Nephron progenitor cell (in vitro differentiated cells): Measurements from ENCODE around the gene PRSS16.

Experiments
- DNase-seq: peaks from one replicate; pipeline ENCODE4 v3.0.0; 2021
- H3K27ac Mint-ChIP-seq: 2 replicates; pipeline ENCODE4 v1.8.0; 2021; ENCODE audit warnings: mild to moderate bottlenecking, moderate library complexity, mixed read lengths
- H3K27me3 Mint-ChIP-seq: 2 replicates; pipeline ENCODE4 v1.8.0; 2021; ENCODE audit warnings: mild to moderate bottlenecking, low read depth, mixed read lengths; ENCODE audit not compliant: poor library complexity
- H3K36me3 Mint-ChIP-seq: 2 replicates; pipeline ENCODE4 v1.8.0; 2021; ENCODE audit warnings: low read depth, mixed read lengths
- H3K4me1 Mint-ChIP-seq: 2 replicates; pipeline ENCODE4 v1.8.0; 2021; ENCODE audit warnings: mixed read lengths
- H3K4me3 Mint-ChIP-seq: 2 replicates; pipeline ENCODE4 v1.8.0; 2021; ENCODE audit warnings: mild to moderate bottlenecking, moderate library complexity, mixed read lengths
- H3K9me3 Mint-ChIP-seq: 2 replicates; pipeline ENCODE4 v1.8.0; 2021; ENCODE audit warnings: mild to moderate bottlenecking, moderate library complexity, mixed read lengths
- CTCF ChIP-seq: fragments of 200-600 bp; sonication (generic); IDR thresholded peaks from 2 replicates; pipeline ENCODE4 v1.5.0; 2021; ENCODE audit warnings: antibody characterized with exemption

PRSS16 gene

GRCh38 chr6:27293436-27294098 is 46.1 kb downstream of the PRSS16 start:
- DNase-seq = peak; percentile 74

GRCh38 chr6:27294409-27294808 is 46.9 kb downstream of the PRSS16 start:
- no peak for DNase-seq
- no peaks in the 10 kb centered on the region for H3K36me3 Mint-ChIP-seq
- peaks cover 53% of the 10 kb centered on the region for H3K4me1 Mint-ChIP-seq
- peaks cover 90% of the 10 kb centered on the region for H3K27me3 Mint-ChIP-seq
- no peak for TF ChIP-seq CTCF
- no peak overlapping the region for H3K27ac Mint-ChIP-seq
- peak overlapping the region; percentile 95 for H3K4me3 Mint-ChIP-seq
- no peaks in the 10 kb centered on the region for H3K9me3 Mint-ChIP-seq

More at GRCh38 chr6:27293436-27294098, 46.1 kb downstream of the PRSS16 start:
- Mint-ChIP-seq H3K4me1 (peaks cover 60% of the 10 kb centered on the region), H3K9me3 (no peaks in the 10 kb centered on the region), H3K36me3 (no peaks in the 10 kb centered on the region), H3K4me3 (peak overlapping the region; percentile 95), H3K27me3 (peaks cover 93% of the 10 kb centered on the region), H3K27ac (no peak overlapping the region)
- TF ChIP-seq CTCF = no peak

DNA sequence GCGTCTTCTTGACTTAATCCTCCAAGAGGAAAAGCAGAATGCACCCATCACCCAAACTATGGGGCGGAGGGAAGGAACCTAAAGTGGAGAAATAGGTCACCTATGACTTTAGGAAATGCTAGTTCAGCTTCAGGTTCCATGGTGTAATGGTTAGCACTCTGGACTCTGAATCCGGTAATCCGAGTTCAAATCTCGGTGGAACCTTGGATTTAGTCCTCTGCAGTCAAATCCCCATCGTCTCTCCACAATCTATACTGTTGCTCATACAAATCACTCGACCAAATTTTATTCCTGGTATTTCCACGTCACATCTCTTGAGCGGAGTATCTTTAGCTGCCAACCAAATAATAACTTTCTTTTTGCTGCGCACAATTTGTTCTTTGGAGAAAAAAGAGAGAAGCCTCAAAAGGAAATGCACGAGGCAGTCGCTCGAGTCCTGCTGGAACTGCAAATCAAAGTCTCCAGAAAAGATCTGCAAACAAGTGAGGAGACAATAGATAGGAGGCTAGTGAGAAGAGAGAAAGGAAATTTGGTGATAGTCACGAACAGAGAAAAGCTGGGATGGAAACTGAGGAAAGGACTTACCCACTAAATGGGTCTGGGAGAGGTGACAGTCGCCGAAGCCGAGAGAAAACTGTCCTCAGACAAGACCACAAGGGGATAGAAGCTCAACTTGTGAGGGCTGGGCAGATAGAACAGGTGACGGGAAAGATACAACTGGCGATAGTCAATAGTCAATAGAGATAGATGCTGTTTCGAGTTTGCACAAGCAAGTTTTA is 48.0 kb downstream of the PRSS16 start:
- Mint-ChIP-seq H3K36me3 (no peaks in the 10 kb centered on the region), H3K9me3 (no peaks in the 10 kb centered on the region), H3K4me3 (peak overlapping the region; percentile 95), H3K27me3 (peaks cover 90% of the 10 kb centered on the region), H3K27ac (no peak overlapping the region), H3K4me1 (peaks cover 46% of the 10 kb centered on the region)
- peak; percentile 33 for DNase-seq
- no peak for TF ChIP-seq CTCF

DNA sequence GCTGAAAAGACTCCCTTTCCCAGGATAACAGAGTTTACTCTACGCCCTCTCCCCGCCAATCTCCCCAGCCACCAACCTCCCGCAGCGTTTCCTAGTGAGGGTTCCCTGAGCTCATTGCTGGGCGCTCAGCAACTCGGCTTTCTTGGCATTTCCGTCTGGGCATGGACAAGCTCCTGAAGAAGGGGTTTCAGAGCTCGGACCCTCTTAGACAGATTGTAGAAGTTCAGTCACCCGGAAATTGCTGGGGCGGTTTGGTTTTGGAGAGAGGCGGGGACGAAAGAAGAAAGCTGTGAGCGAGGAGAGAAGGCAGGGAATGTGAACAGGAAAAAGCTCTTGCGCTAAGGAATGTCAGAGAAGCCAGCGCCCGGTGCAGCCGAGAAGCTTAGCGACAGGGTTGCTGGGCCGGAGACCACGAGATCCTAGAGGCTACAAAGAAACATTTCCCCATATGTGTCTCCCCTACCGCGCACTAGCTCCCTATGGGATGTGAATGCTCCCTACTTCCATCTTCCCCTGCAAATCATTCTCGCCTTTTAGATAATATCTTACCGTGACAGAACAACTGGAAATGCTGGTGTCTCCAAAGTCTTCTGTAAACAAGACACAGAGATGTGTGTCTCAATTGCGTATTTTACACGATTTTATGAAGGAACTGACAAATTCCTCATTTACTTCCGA is 48.7 kb downstream of the PRSS16 start:
- no peak for TF ChIP-seq CTCF
- Mint-ChIP-seq H3K4me3 (peak overlapping the region; percentile 95), H3K4me1 (peaks cover 38% of the 10 kb centered on the region), H3K27me3 (peaks cover 90% of the 10 kb centered on the region), H3K9me3 (no peaks in the 10 kb centered on the region), H3K36me3 (no peaks in the 10 kb centered on the region), H3K27ac (no peak overlapping the region)
- peak; percentile 68 for DNase-seq

DNA sequence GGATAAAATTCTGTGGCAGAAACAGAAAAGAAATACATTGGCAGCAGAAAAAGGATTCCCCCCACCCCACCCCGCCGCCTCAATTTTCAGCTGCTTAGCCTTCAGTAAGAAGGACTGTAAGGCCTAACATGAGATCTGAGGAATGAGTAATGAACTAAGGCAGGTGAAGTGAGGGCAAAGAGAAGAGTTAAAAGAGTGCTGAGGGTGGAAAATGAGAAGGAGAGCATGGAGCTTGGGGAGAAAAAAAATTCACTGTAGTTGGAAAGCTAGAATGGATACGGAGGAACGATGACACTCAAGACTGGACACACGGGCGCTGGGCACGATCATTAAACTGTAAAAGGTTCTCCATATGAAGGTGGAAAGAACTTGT is 50.0 kb downstream of the PRSS16 start:
- no peak for DNase-seq
- Mint-ChIP-seq H3K36me3 (no peaks in the 10 kb centered on the region), H3K9me3 (peaks cover under 1% of the 10 kb centered on the region), H3K4me3 (peak overlapping the region; percentile 95), H3K27ac (no peak overlapping the region), H3K4me1 (peaks cover 37% of the 10 kb centered on the region), H3K27me3 (peaks cover 87% of the 10 kb centered on the region)
- TF ChIP-seq CTCF = no peak
